Endothelial cell of umbilical vein (primary cell): ENCODE data around the gene TNNT3. TPM values are rescaled to one million over a fixed set of nuclear protein-coding genes. Genes with fewer than 3 reads are reported as not detected.

ENCODE experiments used
- BruUV-seq: library from RNA; stranded (reverse); fragments of 400-500 nt; replicated peaks from 2 replicates; lab custom pipeline; 2021; lab: Mats Ljungman, UMichigan
- CTCF ChIA-PET: fragments of 300-600, 350-600 bp; sonication (Branson Sonifier 250); formaldehyde crosslinking; loops from one replicate; lab custom pipeline; 2021; ENCODE audit warnings: antibody characterized with exemption, inconsistent platforms; lab: Charles Lee
- POLR2A ChIA-PET: fragments of 300-600, 350-600 bp; sonication (Branson Sonifier 250); formaldehyde crosslinking; loops from one replicate; lab custom pipeline; 2021; ENCODE audit warnings: antibody characterized with exemption, inconsistent platforms; lab: Charles Lee
- DNase-seq: peaks from one replicate; pipeline ENCODE4 v3.0.0-alpha.2; 2011; ENCODE audit warnings: low read depth, low spot score
- FAIRE-seq: peaks from 2 replicates; lab custom pipeline; 2011; peaks lifted over from hg19 to GRCh38; lab: Jason Lieb, UNC
- H2AFZ ChIP-seq: 2 replicates; pipeline ENCODE4 v1.6.0; 2012; ENCODE audit warnings: low read depth, low read length, control low read depth, inconsistent platforms
- H3K27ac ChIP-seq: 2 replicates; pipeline ENCODE4 v1.5.1; 2011; ENCODE audit warnings: low read depth, mild to moderate bottlenecking, control low read depth, low read length, moderate library complexity; ENCODE audit not compliant: insufficient read depth
- H3K27me3 ChIP-seq, 2 experiments: 2 replicates each; pipeline versions ENCODE4 v1.6.0 to v1.6.1; 2011; ENCODE audit warnings: low read length in 2 of 2, mixed read lengths in 1 of 2; ENCODE audit not compliant: control insufficient read depth in 2 of 2, insufficient read depth in 2 of 2
- H3K36me3 ChIP-seq, 2 experiments: 2 replicates in 1 of 2; 3 replicates in 1 of 2; pipeline ENCODE4 v1.5.1; 2011; ENCODE audit warnings: low read length in 2 of 2, mild to moderate bottlenecking in 1 of 2, moderate library complexity in 1 of 2; ENCODE audit not compliant: control insufficient read depth in 2 of 2, insufficient read depth in 2 of 2; ENCODE audit errors: extremely low read depth in 1 of 2
- H3K4me1 ChIP-seq: 3 replicates; pipeline ENCODE4 v1.5.1; 2011; ENCODE audit warnings: mild to moderate bottlenecking, low read length; ENCODE audit not compliant: control insufficient read depth, insufficient read depth; ENCODE audit errors: extremely low read depth
- H3K4me2 ChIP-seq: 2 replicates; pipeline ENCODE4 v1.6.1; 2011; ENCODE audit warnings: low read length, control low read depth, mixed read lengths; ENCODE audit not compliant: insufficient read depth
- H3K4me3 ChIP-seq, 3 experiments: fragments of 200-600 bp in 1 of 3; sonication (generic), shearing (Covaris generic) in 1 of 3; replicated peaks in 1 of 3; 2 replicates each; pipeline ENCODE4 v1.5.1; 2011 to 2016; ENCODE audit warnings: control low read depth in 3 of 3, low read length in 3 of 3, mild to moderate bottlenecking in 2 of 3, inconsistent platforms in 1 of 3, low read depth in 1 of 3, moderate library complexity in 1 of 3; ENCODE audit not compliant: insufficient read depth in 1 of 3
- H3K79me2 ChIP-seq: 2 replicates; pipeline ENCODE4 v1.6.0; 2012; ENCODE audit warnings: low read length, inconsistent platforms; ENCODE audit not compliant: control insufficient read depth, insufficient read depth
- H3K9ac ChIP-seq: replicated peaks from 2 replicates; pipeline ENCODE3; 2011; ENCODE audit warnings: low read length, control low read depth; ENCODE audit not compliant: insufficient read depth; ENCODE audit errors: extremely low read depth
- H3K9me1 ChIP-seq: replicated peaks from 3 replicates; pipeline ENCODE4 v1.6.0; 2011; ENCODE audit warnings: mild to moderate bottlenecking, low read length; ENCODE audit not compliant: control insufficient read depth, insufficient read depth; ENCODE audit errors: extremely low read depth
- H3K9me3 ChIP-seq: replicated peaks from 2 replicates; pipeline ENCODE4 v1.5.1; 2012; ENCODE audit warnings: low read length, inconsistent platforms; ENCODE audit not compliant: control insufficient read depth, insufficient read depth
- H4K20me1 ChIP-seq: replicated peaks from 2 replicates; pipeline ENCODE3; 2011; ENCODE audit warnings: mild to moderate bottlenecking, low read length; ENCODE audit not compliant: control insufficient read depth, insufficient read depth; ENCODE audit errors: extremely low read depth
- EZH2 ChIP-seq: IDR thresholded peaks from 2 replicates; pipeline ENCODE4 v1.6.1; 2012; ENCODE audit warnings: borderline replicate concordance, low read depth, mild to moderate bottlenecking, moderate library complexity, low read length, inconsistent platforms; ENCODE audit not compliant: severe bottlenecking
- FOS ChIP-seq: IDR thresholded peaks from 2 replicates; pipeline ENCODE4 v1.6.1; 2011; ENCODE audit warnings: mild to moderate bottlenecking, low read length, moderate library complexity, borderline replicate concordance; ENCODE audit not compliant: insufficient read depth
- GATA2 ChIP-seq: IDR thresholded peaks from 2 replicates; pipeline ENCODE4 v1.7.0; 2011; ENCODE audit warnings: low read depth, mild to moderate bottlenecking, moderate library complexity, mixed read lengths, low read length; ENCODE audit not compliant: insufficient read length, insufficient read depth
- JUN ChIP-seq: IDR thresholded peaks from 2 replicates; pipeline ENCODE4 v1.6.1; 2011; ENCODE audit warnings: borderline replicate concordance, low read depth; ENCODE audit not compliant: insufficient read length, insufficient read depth
- MAX ChIP-seq: IDR thresholded peaks from 2 replicates; pipeline ENCODE4 v1.6.1; 2011; ENCODE audit not compliant: insufficient read depth, insufficient read length
- MYC ChIP-seq: IDR thresholded peaks from one replicate; pipeline ENCODE4 v1.6.1; 2011; ENCODE audit warnings: mild to moderate bottlenecking, low read depth, low read length
- POLR2A ChIP-seq: IDR thresholded peaks from 2 replicates; pipeline ENCODE4 v1.6.1; 2012; ENCODE audit warnings: low read depth, mild to moderate bottlenecking, control low read depth, low read length
- POLR2AphosphoS5 ChIP-seq: IDR thresholded peaks from 2 replicates; pipeline ENCODE4 v1.6.1; 2012; ENCODE audit warnings: low read depth, mild to moderate bottlenecking, control low read depth, low read length, moderate library complexity; ENCODE audit not compliant: insufficient read depth
- dilution Hi-C: fragments of 300-500 bp; cut with MboI; formaldehyde crosslinking; loops from one replicate; pipeline ENCODE4 v1.15.0; 2019; ENCODE audit warnings: low sequenced_read_pairs; ENCODE audit not compliant: extremely low pct_ligation_motif_present
- intact Hi-C: fragments of 100-400 bp; cut with micrococcal nuclease; formaldehyde crosslinking; loops from one replicate; pipeline ENCODE4 v1.10.0; 2022
- polyA plus RNA-seq, 4 experiments: library from polyadenylated mRNA; depleted of rRNA in 3 of 4; stranded (reverse) in 3 of 4; unstranded in 1 of 4; fragments of >200 nt; gene quantifications; 2 replicates each; pipeline versions ENCODE4 v1.2.1 to v1.2.3, GENCODE V29; 2011 to 2012; ENCODE audit warnings: missing spikeins in 1 of 4
- total RNA-seq: library from RNA; stranded (reverse); gene quantifications from 2 replicates; pipeline ENCODE4 v1.2.3, GENCODE V29; 2021

Gene TNNT3
- total and polyA plus RNA-seq, 2 donors (not counting 3 experiments of a cell fraction or from before 2014, with no cell fraction given): not detected

DNA sequence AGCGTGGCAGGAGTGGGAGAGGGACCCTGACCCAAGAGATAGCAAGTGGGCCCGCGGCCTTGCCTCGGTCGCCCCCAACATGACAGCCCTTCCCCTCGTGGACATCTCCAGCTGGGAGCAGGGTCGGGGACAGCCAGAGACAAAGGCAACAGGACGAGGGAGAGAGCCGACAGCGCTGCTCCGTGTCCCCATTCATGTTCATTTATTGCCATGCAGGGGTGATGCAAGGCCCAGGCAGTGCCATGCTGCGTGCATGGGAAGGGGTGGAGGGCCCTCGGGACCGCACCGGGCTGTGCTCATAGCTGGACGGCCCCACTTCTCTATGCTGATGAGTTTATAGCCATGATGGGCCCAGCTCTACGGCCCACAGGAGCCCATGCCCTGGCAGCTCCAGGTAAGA is 40.3 kb downstream of the TNNT3 start:
- TF ChIP-seq JUN (no peak), POLR2AphosphoS5 (no peak), GATA2 (no peak), EZH2 (no peak), FOS (no peak), MAX (no peak)
- CTCF ChIA-PET: interaction anchor here (2.4 to 2.9 kb wide), 2 partner anchors 77 to 192 kb away, joined by 8 to 14 read pairs; no protein-coding TSS in a partner anchor
- no TSS peak for BruUV-seq
- DNase-seq: no peak
- Histone ChIP-seq H3K4me3 (no peak overlapping the region), H3K9me3 (no peaks in the 10 kb centered on the region), H3K79me2 (no peaks in the 10 kb centered on the region), H2AFZ (no peak overlapping the region), H3K36me3 (no peaks in the 10 kb centered on the region), H3K4me2 (no peak overlapping the region), H3K27ac (no peak overlapping the region), H3K9me1 (no peaks in the 10 kb centered on the region), H4K20me1 (no peaks in the 10 kb centered on the region), H3K27me3 (no peaks in the 10 kb centered on the region), H3K4me1 (no peaks in the 10 kb centered on the region), H3K9ac (no peak overlapping the region)
- POLR2A ChIA-PET: no interaction called here
- no peak for FAIRE-seq
- dilution Hi-C loops: no loop called here
- intact Hi-C loops: no loop called here

GRCh38 chr11:1963864-1964263 is 44.4 kb downstream of the TNNT3 start:
- H3K9ac ChIP-seq: no peak overlapping the region
- FAIRE-seq (no peak), DNase-seq (no peak)
- no peaks in the 10 kb centered on the region for H3K9me1 ChIP-seq
- no peak overlapping the region for H3K27ac ChIP-seq
- H3K9me3 ChIP-seq: no peaks in the 10 kb centered on the region
- no peaks in the 10 kb centered on the region for H3K36me3 ChIP-seq
- H3K4me1 ChIP-seq: no peaks in the 10 kb centered on the region
- no peaks in the 10 kb centered on the region for H3K79me2 ChIP-seq
- POLR2A ChIA-PET: no interaction called here
- H3K4me2 ChIP-seq: no peak overlapping the region
- intact Hi-C loops: no loop called here
- no peak overlapping the region for H3K4me3 ChIP-seq
- dilution Hi-C loops: no loop called here
- H4K20me1 ChIP-seq: no peaks in the 10 kb centered on the region
- no TSS peak for BruUV-seq
- H2AFZ ChIP-seq: no peak overlapping the region
- TF ChIP-seq JUN (no peak), POLR2A (no peak), MYC (no peak)
- no peaks in the 10 kb centered on the region for H3K27me3 ChIP-seq
- CTCF ChIA-PET: interaction anchor here (1.3 to 2.0 kb wide), 3 partner anchors 15 to 270 kb away, joined by 3 to 7 read pairs (median 4); no protein-coding TSS in a partner anchor
